Measurements from ENCODE around the gene PDZRN3. TPM values are rescaled to one million over a fixed set of nuclear protein-coding genes. Genes with fewer than 3 reads are reported as not detected.

The PDZRN3 gene
- polyA plus RNA-seq, 1 of the 3 experiments (the other 2 are of a cell fraction), result 10.3 TPM

DNA sequence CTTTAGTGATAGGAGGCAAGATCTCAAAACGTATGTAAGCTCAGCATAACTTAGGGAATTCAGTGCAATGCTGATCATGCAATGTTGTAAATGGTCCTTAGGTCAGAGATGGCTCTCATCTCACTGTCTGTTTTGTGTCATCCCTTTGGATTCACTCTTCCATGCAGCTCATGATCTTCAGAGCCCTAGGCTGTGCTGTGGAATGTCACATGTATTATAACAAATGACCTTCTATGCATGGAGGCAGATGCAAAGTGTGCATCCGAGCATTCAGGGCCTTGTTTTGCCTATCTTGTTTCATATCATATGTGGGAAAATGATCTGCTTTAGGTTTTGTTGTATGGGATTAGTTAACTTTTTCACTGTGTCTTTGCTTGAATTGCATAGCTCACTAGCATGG, 40.5 kb upstream of the PDZRN3 start:
- no peaks in the 10 kb centered on the region for H3K9me3 ChIP-seq
- no peak overlapping the region for H3K4me2 ChIP-seq
- peaks cover 5 to 14% of the 10 kb centered on the region in 2 experiments; a peak in 2 of 4 replicates for H3K4me1 ChIP-seq (ENCODE audit: control insufficient read depth in 1 of 2, insufficient read depth in 2 of 2, low read depth in 1 of 2, low read length in 1 of 2)
- H3F3A ChIP-seq (replicated peaks; ENCODE audit: insufficient read depth), result no peaks in the 10 kb centered on the region
- H3K9me2 ChIP-seq, result no peaks in the 10 kb centered on the region
- H3K79me2 ChIP-seq (ENCODE audit: insufficient read depth), result no peaks in the 10 kb centered on the region
- ChIA-PET CTCF (interaction anchor here (1.0 to 1.5 kb wide), 2 partner anchors 22 to 157 kb away, joined by 3 to 5 read pairs; no protein-coding TSS in a partner anchor), POLR2A (no interaction called here)
- H2AFZ ChIP-seq (ENCODE audit: low read depth), result no peak overlapping the region
- peak; percentile 24 for DNase-seq
- TF ChIP-seq EP300 (IDR thresholded peaks at IDR 0.05; ENCODE audit: borderline replicate concordance in 1 of 2, low read depth in 1 of 2, low read length in 1 of 2) (peak in 1 of 2 experiments; percentile 52; a peak in 2 of 4 replicates), ELF1 (IDR thresholded peaks at IDR 0.05) (no peak), GATA2 (CRISPR knock-in tag; IDR thresholded peaks at IDR 0.05) (peak; percentile 24; the same call in 1 of the 2 replicates), RAD21 (IDR thresholded peaks at IDR 0.05; ENCODE audit: low read length) (no peak; the same call in 1 of the 2 replicates), RCOR1 (IDR thresholded peaks at IDR 0.05; ENCODE audit: low read length) (peak; percentile 61; the same call in 1 of the 2 replicates)
- 76% methylated on average over 2 of the region's 2 CpGs for WGBS (ENCODE audit: low lambda C conversion rate)
- H3K4me3 ChIP-seq (ENCODE audit: low read depth in 2 of 2, low read length in 1 of 2), result no peak overlapping the region
- no peak overlapping the region for H3K9ac ChIP-seq
- H3K27ac ChIP-seq (ENCODE audit: low read depth in 2 of 2, low read length in 1 of 2), result no peak overlapping the region
- H4K20me1 ChIP-seq (ENCODE audit: insufficient read depth), result no peaks in the 10 kb centered on the region
- no peaks in the 10 kb centered on the region for H3K27me3 ChIP-seq (ENCODE audit: insufficient read depth)
- no peaks in the 10 kb centered on the region for H3K36me3 ChIP-seq (replicated peaks in 1 of 2; ENCODE audit: control insufficient read depth in 1 of 2, insufficient read depth in 2 of 2, low read length in 1 of 2)

DNA sequence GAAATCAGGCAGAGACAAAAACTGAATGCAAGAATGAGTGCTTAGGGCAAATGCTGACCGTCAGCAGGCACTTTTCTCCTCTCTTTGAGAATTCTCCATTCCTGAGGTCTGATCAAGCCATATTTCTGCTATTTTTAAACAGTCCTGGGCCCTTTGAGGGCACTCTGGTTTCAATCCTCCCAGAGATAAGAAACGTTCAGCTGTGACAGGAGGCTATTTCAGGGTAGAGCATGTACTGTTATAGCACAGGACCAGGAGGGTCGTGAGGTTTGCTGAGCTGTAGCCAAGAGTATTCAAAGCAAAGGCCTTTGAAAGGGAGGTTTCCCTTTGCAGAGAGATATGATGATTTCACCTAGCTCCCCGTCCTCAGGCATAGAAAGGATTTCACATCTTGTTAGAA, 39.6 kb upstream of the PDZRN3 start:
- Histone ChIP-seq H3K9ac (no peak overlapping the region), H3F3A (replicated peaks; ENCODE audit: insufficient read depth) (no peaks in the 10 kb centered on the region), H3K27ac (ENCODE audit: low read depth in 2 of 2, low read length in 1 of 2) (peak overlapping the region in 1 of 2 experiments; percentile 39; a peak in 2 of 4 replicates), H3K79me2 (ENCODE audit: insufficient read depth) (no peaks in the 10 kb centered on the region), H3K36me3 (replicated peaks in 1 of 2; ENCODE audit: control insufficient read depth in 1 of 2, insufficient read depth in 2 of 2, low read length in 1 of 2) (no peaks in the 10 kb centered on the region), H3K4me3 (ENCODE audit: low read depth in 2 of 2, low read length in 1 of 2) (no peak overlapping the region), H3K4me1 (ENCODE audit: control insufficient read depth in 1 of 2, insufficient read depth in 2 of 2, low read depth in 1 of 2, low read length in 1 of 2) (peaks cover 2 to 14% of the 10 kb centered on the region in 2 experiments; a peak in 2 of 4 replicates), H2AFZ (ENCODE audit: low read depth) (peak overlapping the region; percentile 59; the same call in 1 of the 2 replicates), H3K4me2 (no peak overlapping the region), H3K9me2 (no peaks in the 10 kb centered on the region), H4K20me1 (ENCODE audit: insufficient read depth) (no peaks in the 10 kb centered on the region), H3K9me3 (no peaks in the 10 kb centered on the region), H3K27me3 (ENCODE audit: insufficient read depth) (no peaks in the 10 kb centered on the region)
- CTCF ChIA-PET, result interaction anchor here (1.2 to 1.5 kb wide), 2 partner anchors 23 to 76 kb away, joined by 3 read pairs; no protein-coding TSS in a partner anchor
- TF ChIP-seq ELF1 (IDR thresholded peaks at IDR 0.05) (no peak), GATA2 (CRISPR knock-in tag; IDR thresholded peaks at IDR 0.05) (0 out of 2 replicates have a peak, but pooled peaks have one; percentile 9), FOXM1 (IDR thresholded peaks at IDR 0.05; ENCODE audit: low read depth) (no peak), RCOR1 (IDR thresholded peaks at IDR 0.05; ENCODE audit: low read length) (no peak), TCF12 (IDR thresholded peaks at IDR 0.05) (peak; percentile 41; the same call in 1 of the 2 replicates)
- TF ChIP-seq, protein P1, sequence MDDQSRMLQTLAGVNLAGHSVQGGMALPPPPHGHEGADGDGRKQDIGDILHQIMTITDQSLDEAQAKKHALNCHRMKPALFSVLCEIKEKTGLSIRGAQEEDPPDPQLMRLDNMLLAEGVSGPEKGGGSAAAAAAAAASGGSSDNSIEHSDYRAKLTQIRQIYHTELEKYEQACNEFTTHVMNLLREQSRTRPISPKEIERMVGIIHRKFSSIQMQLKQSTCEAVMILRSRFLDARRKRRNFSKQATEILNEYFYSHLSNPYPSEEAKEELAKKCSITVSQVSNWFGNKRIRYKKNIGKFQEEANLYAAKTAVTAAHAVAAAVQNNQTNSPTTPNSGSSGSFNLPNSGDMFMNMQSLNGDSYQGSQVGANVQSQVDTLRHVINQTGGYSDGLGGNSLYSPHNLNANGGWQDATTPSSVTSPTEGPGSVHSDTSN (IDR thresholded peaks at IDR 0.05), result 0 out of 2 replicates have a peak, but pooled peaks have one; percentile 16
- POLR2A ChIA-PET, result no interaction called here
- 49% methylated on average over 4 of the region's 4 CpGs for WGBS (ENCODE audit: low lambda C conversion rate)
- no peak for DNase-seq

DNA sequence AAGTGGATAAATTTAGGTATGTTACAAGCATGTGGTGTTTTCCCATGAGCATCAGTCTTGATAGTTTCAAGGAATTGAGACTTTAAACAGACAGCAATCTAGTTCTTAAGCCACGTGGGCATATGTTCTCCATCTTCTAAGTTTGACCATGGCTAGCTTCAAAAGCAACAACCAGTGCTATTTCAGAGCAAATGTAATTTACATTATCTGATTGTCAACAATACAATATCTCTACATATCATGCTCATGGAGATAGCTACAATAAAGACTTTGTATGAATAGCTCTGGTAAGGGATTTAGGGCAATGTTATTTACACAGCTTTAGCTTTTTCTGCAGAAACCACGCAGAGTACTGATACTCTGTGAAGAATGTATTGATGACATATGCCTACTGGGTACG, 38.8 kb upstream of the PDZRN3 start:
- Histone ChIP-seq H3K4me2 (no peak overlapping the region), H3K4me3 (ENCODE audit: low read depth in 2 of 2, low read length in 1 of 2) (no peak overlapping the region), H3K9me3 (no peaks in the 10 kb centered on the region), H3F3A (replicated peaks; ENCODE audit: insufficient read depth) (no peaks in the 10 kb centered on the region), H3K9me2 (no peaks in the 10 kb centered on the region), H3K36me3 (replicated peaks in 1 of 2; ENCODE audit: control insufficient read depth in 1 of 2, insufficient read depth in 2 of 2, low read length in 1 of 2) (no peaks in the 10 kb centered on the region), H4K20me1 (ENCODE audit: insufficient read depth) (no peaks in the 10 kb centered on the region), H3K9ac (no peak overlapping the region), H3K27ac (ENCODE audit: low read depth in 2 of 2, low read length in 1 of 2) (no peak overlapping the region), H3K27me3 (ENCODE audit: insufficient read depth) (no peaks in the 10 kb centered on the region), H2AFZ (ENCODE audit: low read depth) (no peak overlapping the region), H3K79me2 (ENCODE audit: insufficient read depth) (no peaks in the 10 kb centered on the region), H3K4me1 (ENCODE audit: control insufficient read depth in 1 of 2, insufficient read depth in 2 of 2, low read depth in 1 of 2, low read length in 1 of 2) (peaks cover 0 to 14% of the 10 kb centered on the region in 2 experiments; a peak in 2 of 4 replicates)
- 46% methylated on average over 3 of the region's 3 CpGs for WGBS (ENCODE audit: low lambda C conversion rate)
- ChIA-PET POLR2A (no interaction called here), CTCF (interaction anchor here (0.7 to 1.8 kb wide), 6 partner anchors 13 to 156 kb away, joined by 3 to 7 read pairs (median 3); no protein-coding TSS in a partner anchor)
- DNase-seq, result no peak
- TF ChIP-seq, protein P2, sequence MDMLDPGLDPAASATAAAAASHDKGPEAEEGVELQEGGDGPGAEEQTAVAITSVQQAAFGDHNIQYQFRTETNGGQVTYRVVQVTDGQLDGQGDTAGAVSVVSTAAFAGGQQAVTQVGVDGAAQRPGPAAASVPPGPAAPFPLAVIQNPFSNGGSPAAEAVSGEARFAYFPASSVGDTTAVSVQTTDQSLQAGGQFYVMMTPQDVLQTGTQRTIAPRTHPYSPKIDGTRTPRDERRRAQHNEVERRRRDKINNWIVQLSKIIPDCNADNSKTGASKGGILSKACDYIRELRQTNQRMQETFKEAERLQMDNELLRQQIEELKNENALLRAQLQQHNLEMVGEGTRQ (IDR thresholded peaks at IDR 0.05; ENCODE audit: borderline replicate concordance, low read depth, low read length), result no peak
- no peak for TF ChIP-seq YY1 (IDR thresholded peaks at IDR 0.05; ENCODE audit: low read depth)
- TF ChIP-seq, protein P3, sequence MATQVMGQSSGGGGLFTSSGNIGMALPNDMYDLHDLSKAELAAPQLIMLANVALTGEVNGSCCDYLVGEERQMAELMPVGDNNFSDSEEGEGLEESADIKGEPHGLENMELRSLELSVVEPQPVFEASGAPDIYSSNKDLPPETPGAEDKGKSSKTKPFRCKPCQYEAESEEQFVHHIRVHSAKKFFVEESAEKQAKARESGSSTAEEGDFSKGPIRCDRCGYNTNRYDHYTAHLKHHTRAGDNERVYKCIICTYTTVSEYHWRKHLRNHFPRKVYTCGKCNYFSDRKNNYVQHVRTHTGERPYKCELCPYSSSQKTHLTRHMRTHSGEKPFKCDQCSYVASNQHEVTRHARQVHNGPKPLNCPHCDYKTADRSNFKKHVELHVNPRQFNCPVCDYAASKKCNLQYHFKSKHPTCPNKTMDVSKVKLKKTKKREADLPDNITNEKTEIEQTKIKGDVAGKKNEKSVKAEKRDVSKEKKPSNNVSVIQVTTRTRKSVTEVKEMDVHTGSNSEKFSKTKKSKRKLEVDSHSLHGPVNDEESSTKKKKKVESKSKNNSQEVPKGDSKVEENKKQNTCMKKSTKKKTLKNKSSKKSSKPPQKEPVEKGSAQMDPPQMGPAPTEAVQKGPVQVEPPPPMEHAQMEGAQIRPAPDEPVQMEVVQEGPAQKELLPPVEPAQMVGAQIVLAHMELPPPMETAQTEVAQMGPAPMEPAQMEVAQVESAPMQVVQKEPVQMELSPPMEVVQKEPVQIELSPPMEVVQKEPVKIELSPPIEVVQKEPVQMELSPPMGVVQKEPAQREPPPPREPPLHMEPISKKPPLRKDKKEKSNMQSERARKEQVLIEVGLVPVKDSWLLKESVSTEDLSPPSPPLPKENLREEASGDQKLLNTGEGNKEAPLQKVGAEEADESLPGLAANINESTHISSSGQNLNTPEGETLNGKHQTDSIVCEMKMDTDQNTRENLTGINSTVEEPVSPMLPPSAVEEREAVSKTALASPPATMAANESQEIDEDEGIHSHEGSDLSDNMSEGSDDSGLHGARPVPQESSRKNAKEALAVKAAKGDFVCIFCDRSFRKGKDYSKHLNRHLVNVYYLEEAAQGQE (IDR thresholded peaks at IDR 0.05; ENCODE audit: low read depth, low read length), result no peak
- TF ChIP-seq FOXJ3 (CRISPR knock-in tag; IDR thresholded peaks at IDR 0.05), result no peak
- no peak for TF ChIP-seq TEAD4 (IDR thresholded peaks at IDR 0.05; ENCODE audit: borderline replicate concordance, insufficient read depth)
- peak; percentile 38; the same call in 1 of the 2 replicates for TF ChIP-seq MXI1 (IDR thresholded peaks at IDR 0.05; ENCODE audit: low read depth, low read length)
- peak; percentile 51; the same call in 1 of the 2 replicates for TF ChIP-seq TCF12 (IDR thresholded peaks at IDR 0.05)
- TF ChIP-seq EZH2phosphoT487 (IDR thresholded peaks at IDR 0.05; ENCODE audit: borderline replicate concordance, low read depth), result no peak
- TF ChIP-seq MEF2A (IDR thresholded peaks at IDR 0.05; ENCODE audit: borderline replicate concordance, low read depth), result no peak
- TF ChIP-seq ELF1 (IDR thresholded peaks at IDR 0.05), result no peak

All from SK-N-SH (cell line).